T-helper 2 cell (primary cell): Measurements from ENCODE around the gene VIPR2.
"Not testable (repeated sequence)": the region's sequence is repeated elsewhere in the genome, so short reads cannot be mapped to it uniquely, and the experiment has no call there.

Source experiments
- DNase-seq, 5 experiments: peaks; one replicate each; pipeline versions ENCODE4 v3.0.0 to v3.0.0-alpha.2; 2012 to 2022

VIPR2 gene

GRCh38 chr7:159138508-159138907 is 6.2 kb downstream of the VIPR2 start:
- no peak for DNase-seq

GRCh38 chr7:159137906-159138305 is 6.8 kb downstream of the VIPR2 start:
- no peak for DNase-seq

GRCh38 chr7:159136846-159137245 is 7.8 kb downstream of the VIPR2 start:
- DNase-seq = no peak

- no peak for DNase-seq
Measured at GRCh38 chr7:159136442-159136841, 8.2 kb downstream of the VIPR2 start.

GRCh38 chr7:159136013-159136412 is 8.7 kb downstream of the VIPR2 start:
- no peak for DNase-seq

GRCh38 chr7:159132670-159133443 is 11.8 kb downstream of the VIPR2 start:
- not testable (repeated sequence) for DNase-seq

- no peak for DNase-seq
Measured at GRCh38 chr7:159130820-159131219, 13.8 kb downstream of the VIPR2 start.

- no peak for DNase-seq
Measured at GRCh38 chr7:159130199-159130775, 14.4 kb downstream of the VIPR2 start.

- DNase-seq = no peak
Measured at GRCh38 chr7:159128767-159129166, 15.9 kb downstream of the VIPR2 start.

- DNase-seq = no peak
Measured at GRCh38 chr7:159127691-159128642, 16.7 kb downstream of the VIPR2 start.

- no peak for DNase-seq
Measured at GRCh38 chr7:159126311-159127260, 18.1 kb downstream of the VIPR2 start.

GRCh38 chr7:159125955-159126270 is 18.8 kb downstream of the VIPR2 start:
- no peak for DNase-seq

- no peak for DNase-seq
Measured at GRCh38 chr7:159125104-159125954, 19.3 kb downstream of the VIPR2 start.

- not testable (repeated sequence) for DNase-seq
Measured at GRCh38 chr7:159123793-159124192, 20.9 kb downstream of the VIPR2 start.

GRCh38 chr7:159123294-159123693 is 21.4 kb downstream of the VIPR2 start:
- not testable (repeated sequence) for DNase-seq

- DNase-seq = no peak
Measured at GRCh38 chr7:159122276-159122675, 22.4 kb downstream of the VIPR2 start.

- DNase-seq = no peak
Measured at GRCh38 chr7:159121476-159121875, 23.2 kb downstream of the VIPR2 start.

- no peak for DNase-seq
Measured at GRCh38 chr7:159121068-159121467, 23.6 kb downstream of the VIPR2 start.

GRCh38 chr7:159120540-159120919 is 24.1 kb downstream of the VIPR2 start:
- DNase-seq = no peak

- no peak for DNase-seq
Measured at GRCh38 chr7:159119851-159120539, 24.7 kb downstream of the VIPR2 start.
